HPDE6-E6E7 (cell line): ENCODE results near the gene OGA.
"Not testable (repeated sequence)": the region's sequence is repeated elsewhere in the genome, so short reads cannot be mapped to it uniquely, and the experiment has no call there.

ENCODE experiments used
- DNase-seq: peaks from one replicate; pipeline ENCODE4 v3.0.0; 2011; ENCODE audit warnings: missing footprints; ENCODE audit errors: extremely low spot score

The OGA gene

GRCh38 chr10:101797403-101798059, 20.7 kb downstream of the OGA start:
- no peak for DNase-seq

DNA sequence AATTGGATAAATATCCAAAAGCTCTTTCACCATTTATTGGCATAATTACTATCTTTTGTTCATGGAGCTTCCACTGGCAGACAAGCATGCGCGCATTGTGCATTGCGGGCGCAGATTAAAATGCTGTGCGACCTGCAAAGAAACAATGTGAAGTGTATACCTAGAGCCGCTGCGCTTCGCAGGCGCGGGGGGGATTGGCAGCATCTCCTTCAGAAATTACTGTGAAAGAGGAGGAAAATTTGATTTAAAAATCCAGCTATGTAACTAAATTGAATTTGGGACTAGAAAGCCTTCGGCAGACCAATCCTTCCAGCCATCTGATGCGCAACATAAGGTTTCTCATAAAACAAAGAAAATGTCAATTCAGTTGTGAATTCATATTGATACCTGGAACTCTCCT, 24.7 kb downstream of the OGA start:
- DNase-seq = no peak

GRCh38 chr10:101789686-101790085, 28.6 kb downstream of the OGA start:
- DNase-seq = no peak

GRCh38 chr10:101789231-101789630, 29.0 kb downstream of the OGA start:
- DNase-seq = not testable (repeated sequence)

DNA sequence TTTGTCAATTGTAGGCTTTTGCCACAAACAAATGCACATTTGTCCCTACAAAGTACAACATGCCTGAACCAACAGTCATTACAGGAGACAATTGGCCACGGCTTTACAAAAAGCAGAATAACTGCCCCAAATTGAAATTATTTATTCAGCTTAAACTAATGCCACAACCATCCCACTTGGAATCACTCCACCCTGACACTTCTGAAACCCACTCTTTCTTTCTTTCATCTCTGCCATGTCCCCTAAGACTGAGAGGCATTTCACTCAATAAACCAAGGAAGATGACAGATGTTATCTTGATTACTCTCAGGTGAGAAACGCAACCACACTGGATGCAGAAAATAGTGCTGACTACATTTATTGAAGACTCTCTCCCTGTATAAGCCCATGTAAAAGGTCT, 32.4 kb downstream of the OGA start:
- DNase-seq = no peak

DNA sequence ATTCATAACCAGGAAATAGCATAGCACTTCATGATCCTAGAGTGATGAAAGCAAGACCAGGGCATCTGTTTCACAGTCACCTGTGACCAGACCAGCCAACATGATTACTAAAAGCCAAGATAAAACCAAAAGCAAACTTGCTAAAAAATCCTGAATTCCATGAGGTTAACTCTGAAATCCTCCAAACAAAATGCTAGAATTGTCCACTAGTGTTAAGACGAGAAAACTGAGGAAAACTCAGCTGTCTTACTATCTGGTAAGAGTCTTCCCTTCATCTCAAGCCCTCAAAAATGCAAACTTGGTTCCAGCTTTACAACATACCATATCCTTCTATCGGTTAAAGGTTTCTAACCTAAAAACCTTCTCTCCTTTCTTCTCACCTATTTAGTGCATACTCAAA, 33.7 kb downstream of the OGA start:
- DNase-seq = no peak

DNA sequence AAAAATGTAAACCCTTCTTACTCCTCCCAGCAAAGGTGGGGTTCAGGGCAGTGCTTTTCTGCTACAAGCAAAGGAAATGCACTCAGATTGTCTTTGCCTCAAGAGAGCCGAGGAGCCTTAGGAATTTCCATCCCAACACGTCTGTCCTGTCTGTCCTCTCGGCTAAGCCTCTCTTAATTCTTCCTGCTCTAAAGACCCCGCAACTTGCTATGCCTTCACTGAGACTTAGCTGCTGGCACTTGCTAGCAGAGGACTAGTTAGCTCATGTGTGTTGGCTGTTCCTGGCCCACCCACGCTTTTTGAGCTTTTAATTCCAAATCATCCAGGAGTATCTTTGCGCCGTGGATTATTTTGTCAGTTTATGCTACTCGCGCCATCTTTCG, 34.5 kb downstream of the OGA start:
- DNase-seq = no peak

DNA sequence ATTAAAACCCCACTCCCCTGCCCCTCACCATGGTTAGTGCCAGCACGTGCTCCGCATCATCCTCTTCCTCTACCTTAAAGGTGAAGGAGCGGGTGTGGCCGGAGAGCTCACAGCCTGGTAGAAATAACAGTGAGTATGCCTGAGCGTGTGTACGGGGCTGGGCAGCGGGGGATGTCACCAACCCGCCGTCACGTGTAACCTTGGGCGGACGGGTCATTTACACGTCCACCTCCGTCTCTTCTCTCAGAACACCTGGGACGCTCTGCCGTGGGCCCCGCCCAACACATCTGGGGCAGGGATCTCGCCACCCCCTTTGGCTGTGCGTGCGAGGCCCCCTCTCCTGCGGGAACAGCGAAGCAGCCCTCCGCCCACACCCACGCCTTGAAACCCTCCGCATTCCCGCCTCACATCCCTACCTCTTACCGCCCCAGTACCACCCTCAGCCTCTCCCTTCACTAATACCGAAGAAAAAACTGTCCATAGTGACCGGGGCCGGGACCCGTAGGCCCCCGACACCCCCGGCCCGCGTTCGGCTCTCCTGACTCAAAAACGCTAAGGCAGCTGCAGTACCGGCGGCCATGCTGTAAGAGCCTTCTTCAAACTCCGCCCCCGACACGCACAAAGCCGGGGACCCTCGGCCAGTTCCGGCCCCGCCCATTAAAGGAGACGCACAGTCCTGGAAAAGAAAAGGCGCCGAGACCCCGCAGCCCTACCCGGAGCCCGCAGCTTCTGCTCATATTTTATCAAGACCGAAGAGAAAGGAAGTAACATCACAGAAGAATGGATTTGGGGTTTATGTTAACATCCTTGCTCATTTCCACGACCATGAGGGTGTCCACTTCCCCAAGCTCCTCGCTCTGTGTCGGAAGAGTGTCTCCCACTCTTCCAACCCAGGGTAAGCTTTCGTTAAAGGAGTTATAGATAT, 35.2 kb downstream of the OGA start, which contains the start of gene NPM3:
TSS of gene NPM3 (minus strand) at position 636 of the 925 bp plus-strand sequence. CDS start at position 580, 56 bp downstream.
- peak; percentile 81 for DNase-seq

GRCh38 chr10:101781984-101782810, 36.0 kb downstream of the OGA start:
- DNase-seq = no peak

GRCh38 chr10:101781655-101781983, 36.6 kb downstream of the OGA start:
- DNase-seq = no peak

- peak; percentile 74 for DNase-seq
Observed at GRCh38 chr10:101780818-101781654, 37.2 kb downstream of the OGA start.

- no peak for DNase-seq
Observed at GRCh38 chr10:101780187-101780817, 37.9 kb downstream of the OGA start.

DNA sequence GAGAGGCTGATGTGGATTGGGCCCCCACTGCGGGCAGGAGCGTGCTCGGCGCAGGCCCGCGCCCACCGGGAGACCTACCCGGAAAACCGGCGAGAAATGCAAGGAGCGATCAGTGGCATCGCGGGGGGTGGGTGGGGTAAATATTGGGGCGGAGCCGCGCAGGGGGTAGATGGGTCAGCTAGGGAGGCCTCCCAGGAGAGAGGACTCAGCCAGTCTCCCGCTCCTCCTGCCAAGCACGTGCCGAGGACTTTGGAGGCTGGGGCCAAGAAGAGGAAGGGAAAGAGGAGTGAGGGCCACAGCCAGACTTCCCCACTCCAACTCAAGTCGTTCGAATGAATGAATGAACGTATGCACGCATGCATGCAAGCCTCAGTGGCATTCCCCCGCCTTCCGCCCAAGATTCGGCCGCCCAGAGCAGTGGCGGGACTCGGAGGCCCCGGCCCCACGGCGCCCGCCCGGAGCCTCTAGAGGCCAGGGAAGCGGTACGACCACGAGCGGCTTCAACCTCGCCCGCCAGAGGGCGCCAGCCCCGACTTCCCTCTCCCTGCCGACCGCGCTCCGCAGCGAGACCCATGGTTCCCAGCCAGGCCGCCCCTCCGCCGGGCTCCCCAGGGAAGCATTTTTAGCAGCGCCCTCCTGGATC, 38.6 kb downstream of the OGA start:
- no peak for DNase-seq

GRCh38 chr10:101778781-101779543, 39.3 kb downstream of the OGA start:
- DNase-seq = no peak

DNA sequence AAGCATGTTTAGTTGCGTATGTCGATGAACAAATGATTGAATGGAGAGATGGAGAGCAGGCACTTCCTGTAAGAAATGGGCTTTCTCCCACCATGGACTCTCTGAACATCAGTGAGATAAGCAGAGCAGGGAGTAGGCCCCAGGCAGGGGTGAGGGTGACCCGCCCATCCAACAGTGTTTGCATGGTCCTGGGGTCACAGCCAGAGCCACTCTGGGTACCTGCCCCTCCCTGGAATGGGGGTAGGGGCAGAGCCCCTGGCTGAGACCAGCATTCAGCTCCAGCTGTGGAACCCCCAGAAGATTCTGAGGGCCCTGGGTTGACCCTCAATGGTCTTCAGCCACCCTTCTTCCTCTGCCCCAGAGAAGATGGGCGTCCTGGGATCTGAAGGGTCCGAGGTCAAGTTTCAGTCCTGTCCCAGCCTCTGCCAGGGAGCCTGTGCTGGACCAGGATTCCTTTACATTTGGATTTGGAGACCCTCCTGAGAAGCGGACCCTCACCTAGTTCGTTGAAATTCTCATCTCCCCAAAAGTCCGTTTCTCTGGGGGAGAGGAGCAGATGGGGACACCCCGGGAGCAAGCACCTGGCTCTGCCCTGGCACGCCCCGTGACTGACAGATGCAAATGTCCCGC, 40.0 kb downstream of the OGA start:
- DNase-seq = no peak

- DNase-seq = no peak
Observed at GRCh38 chr10:101777619-101778145, 40.6 kb downstream of the OGA start.

- no peak for DNase-seq
Observed at GRCh38 chr10:101776161-101776817, 42.0 kb downstream of the OGA start.
